ENCODE data around the gene COG8.

Gene COG8

GRCh38 chr16:69313469-69313868 is 25.9 kb downstream of the COG8 start:
- TF ChIP-seq, protein P1, sequence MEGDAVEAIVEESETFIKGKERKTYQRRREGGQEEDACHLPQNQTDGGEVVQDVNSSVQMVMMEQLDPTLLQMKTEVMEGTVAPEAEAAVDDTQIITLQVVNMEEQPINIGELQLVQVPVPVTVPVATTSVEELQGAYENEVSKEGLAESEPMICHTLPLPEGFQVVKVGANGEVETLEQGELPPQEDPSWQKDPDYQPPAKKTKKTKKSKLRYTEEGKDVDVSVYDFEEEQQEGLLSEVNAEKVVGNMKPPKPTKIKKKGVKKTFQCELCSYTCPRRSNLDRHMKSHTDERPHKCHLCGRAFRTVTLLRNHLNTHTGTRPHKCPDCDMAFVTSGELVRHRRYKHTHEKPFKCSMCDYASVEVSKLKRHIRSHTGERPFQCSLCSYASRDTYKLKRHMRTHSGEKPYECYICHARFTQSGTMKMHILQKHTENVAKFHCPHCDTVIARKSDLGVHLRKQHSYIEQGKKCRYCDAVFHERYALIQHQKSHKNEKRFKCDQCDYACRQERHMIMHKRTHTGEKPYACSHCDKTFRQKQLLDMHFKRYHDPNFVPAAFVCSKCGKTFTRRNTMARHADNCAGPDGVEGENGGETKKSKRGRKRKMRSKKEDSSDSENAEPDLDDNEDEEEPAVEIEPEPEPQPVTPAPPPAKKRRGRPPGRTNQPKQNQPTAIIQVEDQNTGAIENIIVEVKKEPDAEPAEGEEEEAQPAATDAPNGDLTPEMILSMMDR (conservative IDR thresholded peaks at IDR 0.05; ENCODE audit: low read depth) = no peak
- H3K27ac ChIP-seq = no peak overlapping the region
- DNase-seq (ENCODE audit: low spot score) = no peak
- ChIA-PET CTCF (interaction anchor here (0.6 kb wide), 1 partner anchor 513 kb away, joined by 3 read pairs; no protein-coding TSS in a partner anchor), POLR2A (ENCODE audit: low non-redundant PET) (no interaction called here)

GRCh38 chr16:69311533-69312387 is 27.6 kb downstream of the COG8 start:
- ChIA-PET CTCF (interaction anchor here (0.9 to 1.2 kb wide), 3 partner anchors 15 to 84 kb away, joined by 3 to 4 read pairs (median 3); no protein-coding TSS in a partner anchor), POLR2A (ENCODE audit: low non-redundant PET) (no interaction called here)
- H3K27ac ChIP-seq = peak overlapping the region; percentile 88
- TF ChIP-seq, protein P1 (conservative IDR thresholded peaks at IDR 0.05; ENCODE audit: low read depth) = no peak
- DNase-seq (ENCODE audit: low spot score) = peak; percentile 35

- ChIA-PET POLR2A (ENCODE audit: low non-redundant PET) (no interaction called here), CTCF (interaction anchor here (0.6 to 1.2 kb wide), 3 partner anchors 16 to 336 kb away, joined by 3 to 4 read pairs (median 4); no protein-coding TSS in a partner anchor)
- DNase-seq (ENCODE audit: low spot score) = peak; percentile 97
Measured at GRCh38 chr16:69310653-69311532, 28.5 kb downstream of the COG8 start, which contains the start of gene VPS4A. Gene VPS4A (plus strand): TSS chr16:69311350. CDS start chr16:69311512, 162 bp downstream.

DNA sequence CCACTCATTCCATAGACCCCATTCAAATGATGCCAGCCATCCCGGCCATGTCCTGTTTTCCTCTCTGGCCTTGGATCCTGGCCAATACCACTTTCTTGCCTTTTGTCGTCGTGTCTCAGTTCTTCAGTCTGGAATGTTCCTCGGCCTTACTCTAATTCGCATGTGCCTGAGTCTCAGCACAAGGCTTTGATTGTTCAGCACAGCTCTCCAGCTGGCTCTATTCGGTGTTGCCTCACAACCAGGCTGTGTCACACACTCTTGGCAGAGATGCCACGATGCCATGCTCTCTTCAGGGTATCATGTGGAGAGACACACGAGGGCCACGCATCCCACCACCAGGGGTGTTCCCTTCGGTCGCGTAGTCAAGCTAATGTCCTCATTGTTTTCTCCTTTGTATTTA is 30.0 kb downstream of the COG8 start:
- no peak for DNase-seq (ENCODE audit: low spot score)
- TF ChIP-seq, protein P1 (conservative IDR thresholded peaks at IDR 0.05; ENCODE audit: low read depth) = no peak
- POLR2A ChIA-PET (ENCODE audit: low non-redundant PET) = no interaction called here
- CTCF ChIA-PET = interaction anchor here (0.8 kb wide), 1 partner anchor 24 kb away, joined by 3 read pairs; no protein-coding TSS in a partner anchor
- H3K27ac ChIP-seq = peak overlapping the region; percentile 6; the same call in 1 of the 2 replicates

More at GRCh38 chr16:69310653-69311532, 28.5 kb downstream of the COG8 start, which contains the start of gene VPS4A:
- TF ChIP-seq, protein P1 (conservative IDR thresholded peaks at IDR 0.05; ENCODE audit: low read depth) = peak; percentile 93
- H3K27ac ChIP-seq = peak within 1 kb of the TSS; percentile 88

GRCh38 chr16:69307856-69308255 is 31.5 kb downstream of the COG8 start:
- ChIA-PET CTCF (interaction anchor here (0.7 kb wide), 1 partner anchor 142 kb away, joined by 5 read pairs; no protein-coding TSS in a partner anchor), POLR2A (ENCODE audit: low non-redundant PET) (no interaction called here)
- H3K27ac ChIP-seq = no peak overlapping the region
- no peak for DNase-seq (ENCODE audit: low spot score)
- TF ChIP-seq, protein P1 (conservative IDR thresholded peaks at IDR 0.05; ENCODE audit: low read depth) = no peak

GRCh38 chr16:69307091-69307490 is 32.3 kb downstream of the COG8 start:
- TF ChIP-seq, protein P1 (conservative IDR thresholded peaks at IDR 0.05; ENCODE audit: low read depth) = no peak
- no peak overlapping the region for H3K27ac ChIP-seq
- DNase-seq (ENCODE audit: low spot score) = no peak
- POLR2A ChIA-PET (ENCODE audit: low non-redundant PET) = no interaction called here
- CTCF ChIA-PET = no interaction called here
